ENCODE data around the gene MAZ. TPM values are rescaled to one million over a fixed set of nuclear protein-coding genes. Genes with fewer than 3 reads are reported as not detected.
"Not testable (repeated sequence)": the region's sequence is repeated elsewhere in the genome, so short reads cannot be mapped to it uniquely, and the experiment has no call there.

MAZ gene
- total RNA-seq, result 100 to 1,000 TPM in 2 of 4 donors, 10 to 100 TPM in 2; 68.7 to 145 (median 96.4) TPM

DNA sequence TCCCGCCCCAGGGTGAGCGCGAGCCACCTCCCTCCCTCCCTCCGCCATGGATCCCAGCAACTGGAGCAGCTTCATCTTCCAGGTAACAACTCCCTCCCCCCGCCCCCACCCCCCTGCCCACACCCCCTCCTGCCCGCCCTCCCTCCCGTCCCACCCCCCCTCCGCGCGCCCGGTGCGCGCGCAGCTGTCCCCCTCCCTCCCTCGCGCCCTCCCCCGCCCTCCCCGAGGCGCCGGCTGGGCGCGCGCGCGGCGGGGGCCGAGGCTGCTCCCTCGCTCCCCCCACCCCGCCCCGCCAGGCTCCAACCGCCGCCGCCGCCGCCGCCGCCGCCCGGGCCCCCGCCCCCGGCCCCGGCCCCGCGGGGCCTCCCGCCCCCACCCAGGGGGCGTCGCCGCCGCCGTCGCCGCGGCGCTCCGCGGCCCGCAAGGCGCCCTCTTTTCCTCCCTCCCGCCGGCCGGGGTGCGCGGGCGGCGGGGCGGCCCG lies at the start of gene MAZ:
Gene MAZ (plus strand): TSS at position 431 of the 481 bp plus-strand sequence. CDS start 173 bp downstream, outside the sequence.
- intact Hi-C loops (cut with DNase I; ENCODE audit: low total_unique reads), result loop anchor here (5.0 to 10.0 kb wide), 6 partner anchors 121 to 1269 kb away; partner anchors contain the start of genes KCTD13, MYL11, NUPR1 and PRR14
- ATAC-seq (peak; percentile 7 to 9), DNase-seq (no peak)
- no peaks in the 10 kb centered on the region for H3K27me3 ChIP-seq
- TF ChIP-seq POLR2A (IDR thresholded peaks at IDR 0.05), result no peak
- TF ChIP-seq, protein P1, sequence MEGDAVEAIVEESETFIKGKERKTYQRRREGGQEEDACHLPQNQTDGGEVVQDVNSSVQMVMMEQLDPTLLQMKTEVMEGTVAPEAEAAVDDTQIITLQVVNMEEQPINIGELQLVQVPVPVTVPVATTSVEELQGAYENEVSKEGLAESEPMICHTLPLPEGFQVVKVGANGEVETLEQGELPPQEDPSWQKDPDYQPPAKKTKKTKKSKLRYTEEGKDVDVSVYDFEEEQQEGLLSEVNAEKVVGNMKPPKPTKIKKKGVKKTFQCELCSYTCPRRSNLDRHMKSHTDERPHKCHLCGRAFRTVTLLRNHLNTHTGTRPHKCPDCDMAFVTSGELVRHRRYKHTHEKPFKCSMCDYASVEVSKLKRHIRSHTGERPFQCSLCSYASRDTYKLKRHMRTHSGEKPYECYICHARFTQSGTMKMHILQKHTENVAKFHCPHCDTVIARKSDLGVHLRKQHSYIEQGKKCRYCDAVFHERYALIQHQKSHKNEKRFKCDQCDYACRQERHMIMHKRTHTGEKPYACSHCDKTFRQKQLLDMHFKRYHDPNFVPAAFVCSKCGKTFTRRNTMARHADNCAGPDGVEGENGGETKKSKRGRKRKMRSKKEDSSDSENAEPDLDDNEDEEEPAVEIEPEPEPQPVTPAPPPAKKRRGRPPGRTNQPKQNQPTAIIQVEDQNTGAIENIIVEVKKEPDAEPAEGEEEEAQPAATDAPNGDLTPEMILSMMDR (IDR thresholded peaks at IDR 0.05 in 4 of 5, conservative IDR thresholded peaks at IDR 0.05 in 1 of 5), result no peak
- no peaks in the 10 kb centered on the region for H3K9me3 ChIP-seq
- H3K36me3 ChIP-seq, result peaks cover 0 to 11% of the 10 kb centered on the region in 2 donors
- H3K4me3 ChIP-seq, result peak within 1 kb of the TSS; percentile 61 to 92 (median 87)
- H3K27ac ChIP-seq, result peak within 1 kb of the TSS; percentile 94 to 99 (median 98)
- in situ Hi-C loops (cut with MboI; ENCODE audit: low sequenced_read_pairs in 4 of 4), result no loop called here
- peaks cover 46 to 49% of the 10 kb centered on the region in 2 donors for H3K4me1 ChIP-seq

DNA sequence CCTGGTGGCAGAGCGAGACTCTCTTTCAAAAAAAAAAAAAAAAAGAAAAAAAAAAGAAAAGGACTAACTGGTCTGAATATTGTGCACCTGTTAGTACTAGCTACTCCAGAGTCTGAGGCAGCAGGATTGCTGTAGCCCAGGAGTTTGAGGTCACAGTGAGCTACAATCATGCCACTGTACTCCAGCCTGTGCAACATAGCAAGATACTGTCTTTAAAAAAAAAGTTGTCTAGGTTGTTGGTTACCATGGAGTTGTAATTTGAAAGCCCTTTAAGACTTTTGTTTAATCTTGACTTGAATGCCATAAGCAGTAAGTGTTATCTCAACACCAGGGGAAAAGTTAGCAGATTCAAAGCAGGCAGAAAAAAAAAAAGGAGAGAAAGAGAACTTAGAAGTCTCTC lies 49.7 kb upstream of the MAZ start:
- no peaks in the 10 kb centered on the region for H3K36me3 ChIP-seq
- no peaks in the 10 kb centered on the region for H3K27me3 ChIP-seq
- intact Hi-C loops (cut with DNase I; ENCODE audit: low total_unique reads) (no loop called here), in situ Hi-C loops (cut with MboI; ENCODE audit: low sequenced_read_pairs in 4 of 4) (no loop called here)
- H3K4me1 ChIP-seq, result no peaks in the 10 kb centered on the region
- TF ChIP-seq, protein P1 (IDR thresholded peaks at IDR 0.05 in 4 of 5, conservative IDR thresholded peaks at IDR 0.05 in 1 of 5), result no peak
- no peak for TF ChIP-seq POLR2A (IDR thresholded peaks at IDR 0.05)
- no peak overlapping the region for H3K4me3 ChIP-seq
- H3K27ac ChIP-seq, result no peak overlapping the region
- no peaks in the 10 kb centered on the region for H3K9me3 ChIP-seq
- no peak for DNase-seq
- no peak for ATAC-seq

DNA sequence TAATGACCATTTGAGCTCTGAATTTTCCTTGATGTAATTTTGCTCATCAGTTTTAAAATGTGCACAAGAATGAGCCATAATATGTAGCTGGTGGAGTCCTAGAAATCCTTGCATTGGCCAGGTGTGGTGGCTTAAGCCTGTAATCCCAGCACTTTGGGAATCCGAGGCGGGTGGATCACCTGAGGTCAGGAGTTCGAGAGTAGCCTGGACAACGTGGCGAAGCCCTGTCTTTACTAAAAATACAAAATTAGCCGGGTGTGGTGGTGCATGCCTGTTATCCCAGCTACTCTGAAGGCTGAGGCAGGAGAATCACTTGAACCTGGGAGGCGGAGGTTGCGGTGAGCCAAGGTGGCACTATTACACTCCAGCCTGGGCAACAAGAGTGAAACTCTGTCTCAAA lies 49.2 kb upstream of the MAZ start:
- H3K36me3 ChIP-seq; H3K27ac ChIP-seq; H3K9me3 ChIP-seq; DNase-seq; intact Hi-C loops (cut with DNase I; ENCODE audit: low total_unique reads); ATAC-seq; in situ Hi-C loops (cut with MboI; ENCODE audit: low sequenced_read_pairs in 4 of 4); H3K27me3 ChIP-seq; H3K4me1 ChIP-seq; H3K4me3 ChIP-seq: not testable (repeated sequence)

DNA sequence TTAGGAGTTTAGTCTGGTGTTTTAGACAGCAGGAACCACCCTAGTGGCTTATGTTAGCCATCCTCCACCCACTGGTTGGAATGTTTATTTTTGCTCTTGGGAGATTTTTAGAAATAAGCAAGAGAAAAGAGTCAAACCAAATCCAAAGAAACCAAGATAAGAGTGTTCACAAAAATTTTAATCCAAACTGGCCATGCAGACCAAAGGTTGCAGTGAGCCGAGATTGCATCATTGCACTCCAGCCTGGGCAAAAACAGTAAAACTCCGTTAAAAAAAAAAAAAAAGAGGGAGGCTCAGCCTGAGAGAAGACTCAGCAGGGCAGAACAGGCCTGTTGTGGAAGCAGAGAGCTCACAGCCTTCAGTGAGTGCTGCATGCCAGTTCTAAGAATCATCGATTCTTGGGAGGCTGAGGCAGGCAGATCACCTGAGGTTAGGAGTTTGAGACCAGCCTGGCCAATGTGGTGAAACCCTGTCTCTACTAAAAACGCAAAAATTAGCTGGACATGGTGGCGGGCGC lies 48.3 kb upstream of the MAZ start:
- no peaks in the 10 kb centered on the region for H3K9me3 ChIP-seq
- no peak for TF ChIP-seq POLR2A (IDR thresholded peaks at IDR 0.05)
- TF ChIP-seq, protein P1 (IDR thresholded peaks at IDR 0.05 in 4 of 5, conservative IDR thresholded peaks at IDR 0.05 in 1 of 5), result no peak
- DNase-seq (no peak), ATAC-seq (no peak)
- H3K4me3 ChIP-seq, result no peak overlapping the region
- no peaks in the 10 kb centered on the region for H3K36me3 ChIP-seq
- intact Hi-C loops (cut with DNase I; ENCODE audit: low total_unique reads), result no loop called here
- H3K4me1 ChIP-seq, result no peaks in the 10 kb centered on the region
- no peak overlapping the region for H3K27ac ChIP-seq
- in situ Hi-C loops (cut with MboI; ENCODE audit: low sequenced_read_pairs in 4 of 4), result no loop called here
- no peaks in the 10 kb centered on the region for H3K27me3 ChIP-seq

DNA sequence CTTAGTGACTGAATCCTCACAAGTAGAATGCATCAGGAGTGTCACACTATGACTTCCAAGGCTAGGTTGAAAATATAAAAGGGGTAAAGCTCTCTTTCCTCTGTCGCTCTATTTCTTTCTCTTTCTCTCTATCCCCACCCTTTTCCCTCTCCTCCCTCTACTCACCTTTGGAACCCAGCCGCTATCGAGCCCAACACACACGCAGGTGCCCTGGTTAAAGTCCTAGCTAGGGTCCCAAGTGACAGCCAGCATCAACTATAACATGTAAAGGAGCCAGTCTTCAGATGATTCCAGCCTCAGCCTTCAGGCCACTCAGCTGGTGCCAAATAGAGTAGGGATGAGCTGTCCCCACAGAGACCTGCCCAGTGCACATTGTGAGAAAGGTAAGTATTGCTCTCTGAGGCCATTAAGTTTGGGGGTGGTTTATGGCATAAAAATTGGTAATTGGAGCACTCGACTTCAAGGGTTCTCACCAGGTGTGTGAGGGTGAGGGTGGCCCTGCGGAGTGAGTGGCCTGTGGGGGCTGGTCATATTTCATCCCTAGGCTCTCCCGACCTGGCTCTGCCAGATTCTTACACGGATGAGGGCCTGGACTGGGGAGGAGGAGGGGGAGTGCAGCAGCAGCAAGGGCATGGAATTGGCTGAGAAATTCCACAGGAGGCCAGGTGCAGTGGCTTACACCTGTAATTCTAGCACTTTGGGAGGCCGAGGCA lies 45.6 kb upstream of the MAZ start:
- DNase-seq (no peak), ATAC-seq (no peak)
- Histone ChIP-seq H3K27me3 (no peaks in the 10 kb centered on the region), H3K4me3 (no peak overlapping the region), H3K9me3 (no peaks in the 10 kb centered on the region), H3K36me3 (no peaks in the 10 kb centered on the region), H3K4me1 (peaks cover 0 to 3% of the 10 kb centered on the region in 2 donors), H3K27ac (no peak overlapping the region)
- intact Hi-C loops (cut with DNase I; ENCODE audit: low total_unique reads), result no loop called here
- TF ChIP-seq, protein P1 (IDR thresholded peaks at IDR 0.05 in 4 of 5, conservative IDR thresholded peaks at IDR 0.05 in 1 of 5), result no peak
- TF ChIP-seq POLR2A (IDR thresholded peaks at IDR 0.05), result no peak
- in situ Hi-C loops (cut with MboI; ENCODE audit: low sequenced_read_pairs in 4 of 4), result no loop called here

DNA sequence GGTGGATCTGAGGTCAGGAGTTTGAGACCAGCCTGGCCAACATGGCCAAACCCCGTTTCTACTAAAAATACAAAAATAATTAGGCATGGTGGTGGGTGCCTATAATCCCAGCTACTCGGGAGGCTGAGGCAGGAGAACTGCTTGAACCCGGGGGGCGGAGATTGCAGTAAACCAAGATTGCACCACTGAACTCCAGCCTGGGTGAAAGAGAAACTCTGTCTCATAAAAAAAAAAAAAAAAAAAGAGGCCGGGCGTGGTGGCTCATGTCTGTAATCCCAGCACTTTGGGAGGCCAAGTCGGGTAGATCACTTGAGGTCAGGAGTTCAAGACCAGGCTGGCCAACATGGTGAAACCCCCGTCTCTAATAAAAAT lies 45.1 kb upstream of the MAZ start:
- H3K4me3 ChIP-seq; in situ Hi-C loops (cut with MboI; ENCODE audit: low sequenced_read_pairs in 4 of 4); ATAC-seq; H3K36me3 ChIP-seq; H3K27me3 ChIP-seq; H3K4me1 ChIP-seq; DNase-seq; H3K9me3 ChIP-seq; H3K27ac ChIP-seq; intact Hi-C loops (cut with DNase I; ENCODE audit: low total_unique reads): not testable (repeated sequence)

All from gastrocnemius medialis (tissue), 4 donors.